Neural progenitor cell (in vitro differentiated cells): ENCODE results near the gene SYNGR2. TPM values are rescaled to one million over a fixed set of nuclear protein-coding genes. Genes with fewer than 3 reads are reported as not detected.

Experiments
- DNase-seq: peaks from one replicate; pipeline ENCODE4 v3.0.0-alpha.2; 2016; ENCODE audit warnings: low spot score
- H2AFZ ChIP-seq: fragments of 200-600 bp; sonication (generic); replicated peaks from 2 replicates; pipeline ENCODE4 v1.6.1; 2016; ENCODE audit warnings: antibody characterized with exemption
- H3F3A ChIP-seq: fragments of 200-600 bp; sonication (generic); 2 replicates; pipeline ENCODE4 v1.6.1; 2016; ENCODE audit warnings: antibody characterized with exemption, low read depth
- H3K27ac ChIP-seq: fragments of 200-600 bp; sonication (generic); 2 replicates; pipeline ENCODE4 v1.5.1; 2016; ENCODE audit warnings: mild to moderate bottlenecking
- H3K27me3 ChIP-seq: fragments of 200-600 bp; sonication (generic); 2 replicates; pipeline ENCODE4 v1.6.1; 2016; ENCODE audit warnings: mild to moderate bottlenecking, moderate library complexity
- H3K36me3 ChIP-seq: fragments of 200-600 bp; sonication (generic); 2 replicates; pipeline ENCODE4 v1.5.1; 2016
- H3K4me1 ChIP-seq: fragments of 200-600 bp; sonication (generic); 2 replicates; pipeline ENCODE4 v1.6.1; 2016; ENCODE audit warnings: mixed run types
- H3K4me2 ChIP-seq: fragments of 200-600 bp; sonication (generic); 2 replicates; pipeline ENCODE4 v1.6.1; 2016
- H3K4me3 ChIP-seq: fragments of 200-600 bp; sonication (generic); 2 replicates; pipeline ENCODE4 v1.5.1; 2016
- H3K79me2 ChIP-seq: fragments of 200-600 bp; sonication (generic); 2 replicates; pipeline ENCODE4 v1.6.1; 2016; ENCODE audit warnings: low read depth
- H3K9ac ChIP-seq: fragments of 200-600 bp; sonication (generic); 2 replicates; pipeline ENCODE4 v1.6.1; 2016
- H3K9me3 ChIP-seq: fragments of 200-600 bp; sonication (generic); 2 replicates; pipeline ENCODE4 v1.5.1; 2016; ENCODE audit warnings: low read depth
- H4K20me1 ChIP-seq: fragments of 200-600 bp; sonication (generic); 2 replicates; pipeline ENCODE4 v1.6.1; 2016; ENCODE audit warnings: low read depth
- H3K27ac Mint-ChIP-seq: 3 replicates; pipeline ENCODE4 v1.8.0; 2021; ENCODE audit warnings: mixed read lengths
- H3K27me3 Mint-ChIP-seq: 2 replicates; pipeline ENCODE4 v1.8.0; 2022; ENCODE audit warnings: low read depth, mild to moderate bottlenecking, inconsistent platforms, moderate library complexity, mixed read lengths; ENCODE audit not compliant: insufficient read depth
- H3K36me3 Mint-ChIP-seq: 3 replicates; pipeline ENCODE4 v1.8.0; 2021; ENCODE audit warnings: mixed read lengths
- H3K4me1 Mint-ChIP-seq: 3 replicates; pipeline ENCODE4 v1.8.0; 2021; ENCODE audit warnings: mixed read lengths
- H3K4me3 Mint-ChIP-seq: 3 replicates; pipeline ENCODE4 v1.8.0; 2021; ENCODE audit warnings: mild to moderate bottlenecking, moderate library complexity, mixed read lengths
- H3K9me3 Mint-ChIP-seq: 3 replicates; pipeline ENCODE4 v1.8.0; 2020; ENCODE audit warnings: mixed read lengths
- EZH2 ChIP-seq: fragments of 200-600 bp; sonication (generic); IDR thresholded peaks from 2 replicates; pipeline ENCODE4 v1.6.1; 2017; ENCODE audit warnings: antibody characterized with exemption, mild to moderate bottlenecking, moderate library complexity
- EZH2phosphoT487 ChIP-seq: fragments of 200-600 bp; sonication (generic); IDR thresholded peaks from 2 replicates; pipeline ENCODE4 v1.6.1; 2017; ENCODE audit warnings: antibody characterized with exemption
- total RNA-seq: library from RNA; depleted of rRNA; stranded (reverse); fragments of >200 nt; gene quantifications from 2 replicates; pipeline ENCODE4 v1.2.3, GENCODE V29; 2015; ENCODE audit warnings: low replicate concordance
- TF ChIP-seq, protein P1 (sequence below): fragments of 200-600 bp; sonication (generic); IDR thresholded peaks from 2 replicates; pipeline ENCODE4 v1.5.1; 2017; ENCODE audit warnings: antibody characterized with exemption, mild to moderate bottlenecking

SYNGR2 gene
- total RNA-seq, 1 donor from 2014 or later: 6.2 TPM

DNA sequence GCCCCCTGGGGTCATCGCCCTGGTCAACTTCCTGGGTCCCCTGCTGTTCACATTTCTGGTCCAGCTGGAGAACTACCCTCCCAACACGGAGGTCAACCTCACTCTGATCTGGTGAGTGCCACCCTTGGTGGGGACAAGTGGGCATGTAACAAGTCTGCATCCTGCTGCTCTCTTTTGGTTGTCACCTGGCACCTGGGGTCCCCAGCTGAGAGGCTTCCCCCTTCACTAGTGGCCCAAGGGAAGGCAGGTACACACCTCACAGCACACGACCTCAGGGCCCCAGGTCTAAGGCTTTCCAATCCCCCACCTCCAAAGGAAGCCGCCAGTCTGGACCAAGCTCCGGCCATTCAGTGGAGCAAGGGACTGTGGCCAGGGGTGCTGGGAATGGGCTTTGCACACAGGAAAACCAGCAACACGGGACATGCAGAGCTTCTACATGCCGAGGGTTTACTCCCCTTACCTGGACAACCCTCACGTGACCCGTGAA, 33.4 kb upstream of the SYNGR2 start:
- no peaks in the 10 kb centered on the region for H3K9me3 ChIP-seq
- H3K36me3 Mint-ChIP-seq: no peaks in the 10 kb centered on the region
- H3F3A ChIP-seq: peaks cover 21% of the 10 kb centered on the region
- peaks cover 2% of the 10 kb centered on the region for H3K4me1 Mint-ChIP-seq
- H3K27ac ChIP-seq: no peak overlapping the region
- H3K79me2 ChIP-seq: no peaks in the 10 kb centered on the region
- peaks cover 49% of the 10 kb centered on the region for H3K27me3 ChIP-seq
- no peak overlapping the region for H3K4me3 ChIP-seq
- H2AFZ ChIP-seq: no peak overlapping the region
- H4K20me1 ChIP-seq: no peaks in the 10 kb centered on the region
- peaks cover 17% of the 10 kb centered on the region for H3K27me3 Mint-ChIP-seq
- TF ChIP-seq EZH2 (no peak), EZH2phosphoT487 (no peak)
- TF ChIP-seq, protein P1, sequence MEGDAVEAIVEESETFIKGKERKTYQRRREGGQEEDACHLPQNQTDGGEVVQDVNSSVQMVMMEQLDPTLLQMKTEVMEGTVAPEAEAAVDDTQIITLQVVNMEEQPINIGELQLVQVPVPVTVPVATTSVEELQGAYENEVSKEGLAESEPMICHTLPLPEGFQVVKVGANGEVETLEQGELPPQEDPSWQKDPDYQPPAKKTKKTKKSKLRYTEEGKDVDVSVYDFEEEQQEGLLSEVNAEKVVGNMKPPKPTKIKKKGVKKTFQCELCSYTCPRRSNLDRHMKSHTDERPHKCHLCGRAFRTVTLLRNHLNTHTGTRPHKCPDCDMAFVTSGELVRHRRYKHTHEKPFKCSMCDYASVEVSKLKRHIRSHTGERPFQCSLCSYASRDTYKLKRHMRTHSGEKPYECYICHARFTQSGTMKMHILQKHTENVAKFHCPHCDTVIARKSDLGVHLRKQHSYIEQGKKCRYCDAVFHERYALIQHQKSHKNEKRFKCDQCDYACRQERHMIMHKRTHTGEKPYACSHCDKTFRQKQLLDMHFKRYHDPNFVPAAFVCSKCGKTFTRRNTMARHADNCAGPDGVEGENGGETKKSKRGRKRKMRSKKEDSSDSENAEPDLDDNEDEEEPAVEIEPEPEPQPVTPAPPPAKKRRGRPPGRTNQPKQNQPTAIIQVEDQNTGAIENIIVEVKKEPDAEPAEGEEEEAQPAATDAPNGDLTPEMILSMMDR: no peak
- no peak overlapping the region for H3K4me3 Mint-ChIP-seq
- no peak overlapping the region for H3K4me2 ChIP-seq
- no peak for DNase-seq
- no peaks in the 10 kb centered on the region for H3K9me3 Mint-ChIP-seq
- H3K4me1 ChIP-seq: peaks cover 4% of the 10 kb centered on the region
- no peak overlapping the region for H3K9ac ChIP-seq
- no peaks in the 10 kb centered on the region for H3K36me3 ChIP-seq
- H3K27ac Mint-ChIP-seq: no peak overlapping the region

DNA sequence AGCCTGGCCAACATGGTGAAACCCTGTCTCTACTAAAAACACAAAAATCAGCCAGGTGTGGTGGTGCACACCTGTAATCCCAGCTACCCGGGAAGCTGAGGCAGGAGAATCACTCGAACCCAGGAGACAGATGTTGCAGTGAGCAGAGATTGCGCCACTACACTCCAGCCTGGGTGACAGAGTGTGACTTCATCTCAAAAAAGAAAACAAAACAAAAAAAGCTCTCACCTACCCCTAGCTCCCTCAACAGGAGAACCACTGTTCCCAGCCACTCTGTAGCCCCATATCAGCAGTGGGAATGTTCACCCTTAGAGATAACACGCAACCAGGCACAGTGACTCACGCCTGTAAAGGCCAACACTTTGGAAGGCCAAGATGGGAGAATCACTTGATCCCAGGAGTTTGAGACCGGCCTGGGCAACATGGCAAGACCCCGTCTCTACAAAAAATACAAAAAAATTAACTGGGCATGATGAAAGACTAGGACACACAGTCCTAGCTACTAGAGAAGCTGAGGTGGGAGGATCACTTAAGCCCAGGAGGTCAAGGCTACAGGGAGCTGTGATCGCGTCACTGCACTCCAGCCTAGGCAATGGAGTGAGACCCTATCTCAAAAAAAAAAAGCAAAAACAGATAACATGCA, 32.4 kb upstream of the SYNGR2 start:
- H3K9ac ChIP-seq: no peak overlapping the region
- peaks cover 4% of the 10 kb centered on the region for H3K4me1 ChIP-seq
- H3K36me3 Mint-ChIP-seq: no peaks in the 10 kb centered on the region
- peaks cover 4% of the 10 kb centered on the region for H3K4me1 Mint-ChIP-seq
- no peak overlapping the region for H2AFZ ChIP-seq
- H3K4me3 Mint-ChIP-seq: peak overlapping the region; percentile 31
- peaks cover 21% of the 10 kb centered on the region for H3K27me3 Mint-ChIP-seq
- H3K27ac ChIP-seq: no peak overlapping the region
- no peaks in the 10 kb centered on the region for H3K79me2 ChIP-seq
- peaks cover 20% of the 10 kb centered on the region for H3F3A ChIP-seq
- H3K4me3 ChIP-seq: no peak overlapping the region
- TF ChIP-seq, protein P1: no peak
- TF ChIP-seq EZH2phosphoT487: no peak
- no peak for TF ChIP-seq EZH2
- no peaks in the 10 kb centered on the region for H3K9me3 ChIP-seq
- DNase-seq: no peak
- H3K27me3 ChIP-seq: peaks cover 44% of the 10 kb centered on the region
- H3K27ac Mint-ChIP-seq: peak overlapping the region; percentile 82
- H3K4me2 ChIP-seq: no peak overlapping the region
- H4K20me1 ChIP-seq: no peaks in the 10 kb centered on the region
- no peaks in the 10 kb centered on the region for H3K36me3 ChIP-seq
- H3K9me3 Mint-ChIP-seq: no peaks in the 10 kb centered on the region

DNA sequence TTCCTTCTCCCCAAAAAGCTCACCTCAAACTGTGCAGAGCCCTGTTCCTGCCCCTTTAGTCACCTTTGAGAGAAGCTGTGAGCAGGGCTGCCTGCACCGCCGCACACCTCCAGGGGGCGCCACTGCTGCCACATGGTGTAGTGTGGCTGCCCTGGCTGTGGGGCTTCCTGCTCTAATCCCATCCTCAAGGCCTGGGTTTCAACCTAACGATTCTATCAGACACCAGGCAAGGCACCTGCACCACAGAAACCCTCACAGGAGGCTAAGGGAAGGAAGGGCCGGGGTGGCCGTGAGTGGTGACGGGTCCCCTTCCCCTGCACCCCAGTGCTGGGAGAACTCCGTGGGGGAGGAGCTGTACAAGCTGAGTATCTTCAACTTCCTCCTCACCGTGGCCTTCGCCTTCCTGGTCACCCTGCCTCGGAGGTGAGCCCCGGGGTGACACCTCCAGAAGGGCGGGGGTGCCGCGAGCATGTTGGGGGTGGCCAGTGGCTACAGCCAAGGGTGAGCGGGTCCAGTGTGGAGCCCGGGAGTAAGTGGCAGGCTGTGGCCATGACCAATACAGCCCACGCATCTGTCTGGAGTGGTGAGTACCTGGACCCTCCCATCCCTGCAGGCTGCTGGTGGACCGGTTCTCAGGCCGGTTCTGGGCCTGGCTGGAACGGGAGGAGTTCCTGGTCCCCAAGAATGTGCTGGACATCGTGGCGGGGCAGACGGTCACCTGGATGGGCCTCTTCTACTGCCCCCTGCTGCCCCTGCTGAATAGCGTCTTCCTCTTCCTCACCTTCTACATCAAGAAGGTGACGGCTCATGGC, 30.8 kb upstream of the SYNGR2 start:
- Histone ChIP-seq H2AFZ (no peak overlapping the region), H3K27ac (no peak overlapping the region), H3K4me2 (no peak overlapping the region), H3K9ac (no peak overlapping the region), H3K36me3 (no peaks in the 10 kb centered on the region), H3F3A (peaks cover 24% of the 10 kb centered on the region), H4K20me1 (no peaks in the 10 kb centered on the region), H3K9me3 (no peaks in the 10 kb centered on the region), H3K27me3 (peaks cover 36% of the 10 kb centered on the region), H3K79me2 (no peaks in the 10 kb centered on the region), H3K4me1 (no peaks in the 10 kb centered on the region), H3K4me3 (no peak overlapping the region)
- peaks cover 20% of the 10 kb centered on the region for H3K27me3 Mint-ChIP-seq
- peaks cover 11% of the 10 kb centered on the region for H3K4me1 Mint-ChIP-seq
- no peak overlapping the region for H3K4me3 Mint-ChIP-seq
- TF ChIP-seq EZH2phosphoT487: no peak
- TF ChIP-seq, protein P1: peak; percentile 49
- no peak overlapping the region for H3K27ac Mint-ChIP-seq
- DNase-seq: no peak
- H3K9me3 Mint-ChIP-seq: no peaks in the 10 kb centered on the region
- H3K36me3 Mint-ChIP-seq: no peaks in the 10 kb centered on the region
